Ovary (tissue), 3 donors: ENCODE data around the gene ADAM33.

ENCODE experiments used
- CTCF ChIP-seq, 3 donors: fragments of 450-650 bp in 2 of 3; fragments of 200-600 bp in 1 of 3; IDR thresholded peaks; one replicate each; pipeline versions ENCODE4 v1.5.1 to v1.8.0; 2016 to 2022; ENCODE audit warnings: antibody characterized with exemption in 3 of 3, mild to moderate bottlenecking in 1 of 3
- EP300 ChIP-seq: sonication (generic); formaldehyde crosslinking; IDR thresholded peaks from one replicate; pipeline ENCODE4 v1.6.1; 2017; ENCODE audit warnings: antibody characterized with exemption
- POLR2A ChIP-seq: fragments of 450-650 bp; IDR thresholded peaks from one replicate; pipeline ENCODE4 v1.6.1; 2017; ENCODE audit warnings: antibody characterized with exemption, mild to moderate bottlenecking, moderate library complexity
- donor health status: DM: no; HTN: no; CAD: no.

DNA sequence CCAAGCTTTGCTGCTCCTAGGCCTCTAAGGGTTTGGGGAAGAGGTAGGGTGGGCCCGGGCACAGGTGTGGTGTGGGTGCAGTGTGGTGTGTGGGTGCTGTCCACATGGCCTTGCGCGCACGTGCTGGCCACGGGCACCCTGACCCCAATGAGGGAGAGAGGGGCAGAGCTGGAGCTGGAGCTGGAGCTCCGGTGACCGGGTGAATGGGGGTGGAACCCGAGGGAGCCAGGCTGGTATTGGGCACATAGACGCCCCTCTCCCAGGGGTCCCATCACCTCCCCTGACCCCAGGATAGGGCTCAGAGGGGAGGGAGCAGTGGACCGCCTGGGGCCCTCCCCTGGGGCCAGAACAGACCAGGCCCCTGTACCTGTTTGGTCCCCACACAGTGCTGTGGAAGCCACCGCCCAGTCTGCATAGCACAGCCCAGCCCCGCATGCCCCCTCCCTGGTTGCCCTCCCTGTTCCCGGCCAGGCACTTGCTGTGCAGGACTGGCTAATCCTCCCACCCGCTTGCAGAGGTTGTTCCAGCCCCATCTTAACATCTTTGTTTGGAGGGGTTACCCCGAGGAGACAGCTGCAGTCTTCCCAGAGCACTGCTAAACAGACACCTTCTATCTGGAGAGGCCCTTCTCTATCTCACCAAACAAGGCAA, 984 bp downstream of the ADAM33 start:
- TF ChIP-seq CTCF (IDR thresholded peaks at IDR 0.05) (no peak), EP300 (no peak), POLR2A (no peak)
